WI38 (cell line): ENCODE measurements around the gene PTPRC.
"Not testable (repeated sequence)": the region's sequence is repeated elsewhere in the genome, so short reads cannot be mapped to it uniquely, and the experiment has no call there.

Experiments used
- H3K4me3 ChIP-seq: 2 replicates; pipeline ENCODE4 v1.5.1; 2011; ENCODE audit warnings: low read depth, mild to moderate bottlenecking, control low read depth, low read length
- TF ChIP-seq, protein P1 (sequence below): IDR thresholded peaks from 2 replicates; pipeline ENCODE4 v1.5.1; 2012; ENCODE audit warnings: low read depth, mild to moderate bottlenecking, control low read depth, low read length

Gene PTPRC

DNA sequence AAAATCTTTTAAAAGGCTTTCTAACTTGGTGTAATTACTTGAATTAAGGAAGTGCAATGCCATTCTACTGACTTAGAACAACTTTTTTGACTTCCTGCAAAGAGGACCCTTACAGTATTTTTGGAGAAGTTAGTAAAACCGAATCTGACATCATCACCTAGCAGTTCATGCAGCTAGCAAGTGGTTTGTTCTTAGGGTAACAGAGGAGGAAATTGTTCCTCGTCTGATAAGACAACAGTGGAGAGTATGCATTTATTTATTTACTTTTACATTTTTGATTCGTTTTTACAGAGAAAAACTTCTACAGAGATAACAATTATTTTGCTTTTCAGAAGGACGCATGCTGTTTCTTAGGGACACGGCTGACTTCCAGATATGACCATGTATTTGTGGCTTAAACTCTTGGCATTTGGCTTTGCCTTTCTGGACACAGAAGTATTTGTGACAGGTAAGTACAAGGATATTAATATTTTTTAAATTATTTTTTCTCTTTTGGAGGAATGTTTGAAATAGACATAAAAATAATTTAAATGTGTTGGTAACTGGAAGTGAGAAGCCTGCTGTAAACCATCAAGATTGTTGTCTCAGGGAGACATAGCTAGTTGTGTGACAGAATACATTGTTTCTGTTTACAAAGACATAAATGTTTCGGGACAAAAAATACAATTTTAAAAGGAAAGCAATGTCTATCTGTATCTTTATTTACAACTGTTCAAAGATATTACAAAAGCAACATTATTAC lies at the start of gene PTPRC:
Gene PTPRC, plus strand, starts transcription at position 147 of the 742 bp plus-strand sequence. Its CDS starts 229 bp downstream, at position 376.
- H3K4me3 ChIP-seq, result no peak within 1 kb of the TSS
- TF ChIP-seq, protein P1, sequence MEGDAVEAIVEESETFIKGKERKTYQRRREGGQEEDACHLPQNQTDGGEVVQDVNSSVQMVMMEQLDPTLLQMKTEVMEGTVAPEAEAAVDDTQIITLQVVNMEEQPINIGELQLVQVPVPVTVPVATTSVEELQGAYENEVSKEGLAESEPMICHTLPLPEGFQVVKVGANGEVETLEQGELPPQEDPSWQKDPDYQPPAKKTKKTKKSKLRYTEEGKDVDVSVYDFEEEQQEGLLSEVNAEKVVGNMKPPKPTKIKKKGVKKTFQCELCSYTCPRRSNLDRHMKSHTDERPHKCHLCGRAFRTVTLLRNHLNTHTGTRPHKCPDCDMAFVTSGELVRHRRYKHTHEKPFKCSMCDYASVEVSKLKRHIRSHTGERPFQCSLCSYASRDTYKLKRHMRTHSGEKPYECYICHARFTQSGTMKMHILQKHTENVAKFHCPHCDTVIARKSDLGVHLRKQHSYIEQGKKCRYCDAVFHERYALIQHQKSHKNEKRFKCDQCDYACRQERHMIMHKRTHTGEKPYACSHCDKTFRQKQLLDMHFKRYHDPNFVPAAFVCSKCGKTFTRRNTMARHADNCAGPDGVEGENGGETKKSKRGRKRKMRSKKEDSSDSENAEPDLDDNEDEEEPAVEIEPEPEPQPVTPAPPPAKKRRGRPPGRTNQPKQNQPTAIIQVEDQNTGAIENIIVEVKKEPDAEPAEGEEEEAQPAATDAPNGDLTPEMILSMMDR, result no peak

DNA sequence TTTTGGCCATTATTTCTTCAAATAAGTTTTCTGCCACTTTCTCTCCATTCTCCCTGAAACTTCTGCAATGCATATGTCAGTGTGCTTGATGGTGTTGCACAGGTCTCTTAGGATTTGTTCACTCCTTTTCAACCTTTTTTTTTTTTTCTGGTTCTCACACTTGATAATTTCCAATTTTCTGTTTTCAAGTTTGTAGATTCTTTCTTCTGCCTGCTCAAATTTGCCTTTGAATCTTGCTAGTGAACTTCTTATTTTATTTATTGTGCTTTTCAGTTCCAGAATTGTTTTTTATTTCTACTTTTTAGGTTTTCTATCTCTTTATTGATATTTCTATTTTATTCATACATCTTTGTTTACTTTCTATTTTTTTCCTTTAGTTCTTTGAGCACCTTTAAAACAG lies 48.4 kb upstream of the PTPRC start:
- TF ChIP-seq, protein P1, result no peak
- no peak overlapping the region for H3K4me3 ChIP-seq

DNA sequence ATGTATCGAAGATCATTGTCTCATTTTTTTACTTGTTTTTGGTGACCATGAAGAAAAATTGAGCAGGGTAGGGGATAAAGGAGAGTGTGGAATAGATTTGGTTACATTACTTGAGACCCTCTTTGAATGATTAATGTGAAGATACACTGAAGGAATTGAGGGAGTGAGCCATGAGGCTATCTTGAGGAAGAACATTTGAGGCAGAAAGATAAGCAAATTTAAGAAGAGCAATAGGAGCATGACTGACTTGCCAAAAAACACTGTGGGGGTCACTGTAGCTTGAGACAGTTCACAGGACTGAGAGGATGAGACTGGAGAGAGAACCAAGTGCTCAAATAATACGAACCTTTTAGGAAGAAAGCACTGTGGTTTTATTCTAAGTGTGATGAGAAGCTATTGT lies 43.1 kb upstream of the PTPRC start:
- TF ChIP-seq, protein P1, result no peak
- H3K4me3 ChIP-seq, result no peak overlapping the region

DNA sequence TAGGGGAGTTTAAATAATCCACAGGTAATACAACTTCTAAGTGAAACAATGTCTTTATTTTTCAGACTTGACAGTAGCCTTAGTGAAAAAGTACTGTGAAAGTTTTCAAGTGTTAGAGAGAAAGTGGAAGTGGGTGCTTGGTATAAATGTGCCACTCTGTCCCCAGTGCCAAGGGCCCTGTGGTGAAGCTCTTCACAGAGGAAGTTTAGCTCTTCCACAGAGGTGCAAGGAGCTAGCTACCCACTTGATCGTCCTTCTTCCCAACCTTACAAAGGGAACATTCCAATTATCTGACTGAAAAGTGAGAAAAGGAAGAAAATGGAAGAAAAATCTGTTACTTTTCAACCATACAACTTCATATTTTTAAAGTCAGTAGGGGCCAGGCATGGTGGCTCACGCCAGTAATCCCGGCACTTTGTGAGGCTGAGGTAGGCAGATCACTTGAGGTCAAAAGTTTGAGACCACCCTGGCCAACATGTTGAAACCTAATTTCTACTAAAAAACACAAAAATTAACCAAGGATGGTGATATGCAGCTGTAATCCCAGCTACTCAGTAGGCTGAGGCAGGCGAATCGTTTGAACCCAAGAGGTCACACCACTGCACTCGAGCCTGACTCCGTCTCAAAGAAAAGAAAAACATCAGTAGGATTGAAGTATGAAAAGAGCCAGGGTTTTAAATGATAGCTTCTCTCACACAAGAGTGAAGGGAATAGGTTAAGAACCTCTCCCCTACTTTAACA lies 41.0 kb upstream of the PTPRC start:
- no peak overlapping the region for H3K4me3 ChIP-seq
- TF ChIP-seq, protein P1, result no peak

DNA sequence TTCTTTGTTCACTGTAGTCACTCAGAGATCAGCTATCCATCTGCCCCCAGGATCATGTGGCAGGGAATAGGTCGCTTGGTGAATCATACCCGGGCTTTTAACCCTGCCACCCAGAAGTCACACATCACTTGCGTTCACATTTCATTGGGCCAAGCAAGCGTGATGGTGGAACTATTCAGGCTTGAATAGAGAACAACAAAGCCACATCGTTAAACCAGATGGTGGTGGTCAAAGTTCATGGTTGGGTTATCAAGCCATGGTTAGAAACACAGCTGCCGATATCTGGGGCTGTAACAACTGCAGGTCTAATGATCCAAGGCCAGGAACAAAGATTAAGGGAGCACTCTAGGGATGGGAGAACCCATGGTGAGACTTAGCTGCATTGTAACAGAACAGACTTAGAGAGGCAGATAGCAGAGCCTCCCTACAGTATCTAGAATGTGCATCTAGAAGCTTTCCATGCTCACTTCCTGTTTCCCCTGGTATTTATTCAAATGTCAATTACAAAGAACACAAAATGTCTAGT lies 40.0 kb upstream of the PTPRC start:
- no peak overlapping the region for H3K4me3 ChIP-seq
- TF ChIP-seq, protein P1, result no peak

GRCh38 chr1:198599749-198600148 lies 39.1 kb upstream of the PTPRC start:
- H3K4me3 ChIP-seq, result no peak overlapping the region
- TF ChIP-seq, protein P1, result no peak

DNA sequence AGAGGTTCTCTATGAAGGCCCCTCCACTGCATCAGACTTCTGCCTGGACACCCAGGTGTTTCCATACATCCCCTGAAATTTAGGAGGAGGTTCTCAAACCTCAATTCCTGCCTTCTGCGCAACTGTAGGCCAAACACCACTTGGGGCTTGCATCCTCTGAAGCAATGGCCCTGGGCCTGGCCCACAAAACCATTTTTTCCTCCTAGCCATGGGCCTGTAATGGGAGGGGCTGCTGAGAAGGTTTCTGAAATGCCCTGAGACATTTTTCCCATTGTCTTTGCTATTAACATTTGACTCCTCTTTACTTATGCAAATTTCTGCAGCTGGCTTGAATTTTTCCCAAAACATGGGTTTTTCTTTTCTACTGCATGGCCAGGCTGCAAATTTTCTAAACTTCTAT lies 37.9 kb upstream of the PTPRC start:
- TF ChIP-seq, protein P1, result no peak
- no peak overlapping the region for H3K4me3 ChIP-seq

DNA sequence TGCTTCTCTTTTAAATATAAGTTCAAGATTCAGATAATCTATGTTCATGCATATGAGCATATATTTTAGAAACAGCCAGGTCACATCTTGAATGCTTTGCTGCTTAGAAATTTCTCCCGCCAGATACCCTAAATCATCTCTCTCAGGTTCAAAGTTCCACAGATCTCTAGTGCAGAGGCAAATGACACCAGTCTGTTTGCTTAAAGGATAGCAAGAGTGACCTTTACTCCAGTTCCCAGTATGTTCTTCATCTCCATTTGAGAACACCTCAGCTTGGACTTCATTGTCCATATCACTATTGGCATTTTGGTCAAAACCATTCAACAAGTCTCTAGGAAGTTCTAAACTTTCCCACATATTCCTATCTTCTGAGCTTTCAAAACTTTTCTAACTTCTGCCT lies 37.5 kb upstream of the PTPRC start:
- H3K4me3 ChIP-seq, result not testable (repeated sequence)
